ENCODE data around the gene CEP131.

CEP131 gene

DNA sequence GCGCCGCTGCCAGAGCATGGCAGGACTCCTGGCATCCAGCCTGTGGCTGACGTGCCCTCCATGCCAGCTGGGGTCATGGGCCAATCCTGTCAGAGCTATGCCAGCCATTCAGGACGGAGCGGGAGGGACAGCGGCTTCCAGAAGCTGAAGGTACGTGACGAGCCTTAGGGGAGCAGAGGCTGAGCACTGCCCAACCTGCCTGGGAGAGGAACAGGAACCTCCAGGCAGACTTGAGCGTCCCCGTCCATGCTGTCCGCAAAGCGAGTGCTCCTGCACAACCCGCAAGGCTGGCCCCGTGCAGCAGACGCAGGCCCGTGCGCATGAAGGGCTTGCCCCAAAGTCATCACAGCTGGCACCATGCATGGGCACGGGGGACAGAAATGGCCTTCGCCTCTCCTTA is 37.9 kb upstream of the CEP131 start:
- TF ChIP-seq PAX5 (IDR thresholded peaks at IDR 0.05; ENCODE audit: insufficient read depth, low read length, severe bottlenecking), result no peak
- no peak for FAIRE-seq
- no peak for DNase-seq (ENCODE audit: insufficient read length, low spot score)

GRCh38 chr17:81260171-81260570 is 37.4 kb upstream of the CEP131 start:
- TF ChIP-seq POLR2AphosphoS5 (IDR thresholded peaks at IDR 0.05; ENCODE audit: low read depth, low read length), result no peak
- TF ChIP-seq SPI1 (IDR thresholded peaks at IDR 0.05; ENCODE audit: low read depth, low read length), result no peak
- TF ChIP-seq TAF1 (IDR thresholded peaks at IDR 0.05; ENCODE audit: low read depth, low read length), result no peak
- no peak for TF ChIP-seq POU2F2 (IDR thresholded peaks at IDR 0.05; ENCODE audit: low read depth, low read length)
- TF ChIP-seq PAX5 (IDR thresholded peaks at IDR 0.05; ENCODE audit: insufficient read depth, low read length, severe bottlenecking), result no peak
- no peak for TF ChIP-seq POLR2A (IDR thresholded peaks at IDR 0.05; ENCODE audit: low read depth, low read length)
- no peak for FAIRE-seq
- DNase-seq (ENCODE audit: insufficient read length, low spot score), result no peak

DNA sequence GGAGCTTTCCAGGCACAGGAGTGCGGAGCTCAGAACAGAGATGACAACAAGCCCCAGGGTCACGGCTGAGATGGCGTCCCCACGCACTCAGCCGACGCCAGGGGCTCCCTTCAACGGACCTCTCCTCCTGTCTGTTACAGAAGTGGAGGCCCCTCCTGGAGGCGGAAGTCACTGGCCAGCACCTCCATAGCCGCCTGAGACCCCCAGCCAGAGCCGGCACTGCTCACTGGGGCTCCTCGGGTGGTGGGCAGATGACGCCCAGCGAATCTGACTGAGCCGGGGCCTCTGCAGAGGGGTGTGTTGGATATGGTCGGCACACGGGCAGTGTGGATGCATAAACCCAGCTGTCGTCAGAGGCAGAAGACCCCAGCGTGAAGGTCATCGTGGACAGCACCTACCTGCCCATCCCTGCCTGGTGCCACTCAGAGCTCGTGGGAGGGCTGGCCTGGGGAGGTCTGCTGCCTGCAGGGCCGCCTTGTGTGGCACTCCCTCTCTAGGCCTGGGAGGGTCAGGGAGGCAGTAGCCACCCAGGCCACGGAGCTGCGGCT is 36.4 kb upstream of the CEP131 start:
- FAIRE-seq, result no peak
- TF ChIP-seq TAF1 (IDR thresholded peaks at IDR 0.05; ENCODE audit: low read depth, low read length), result no peak
- no peak for TF ChIP-seq POLR2A (IDR thresholded peaks at IDR 0.05; ENCODE audit: low read depth, low read length)
- TF ChIP-seq POLR2AphosphoS5 (IDR thresholded peaks at IDR 0.05; ENCODE audit: low read depth, low read length), result no peak
- TF ChIP-seq PAX5 (IDR thresholded peaks at IDR 0.05; ENCODE audit: insufficient read depth, low read length, severe bottlenecking), result no peak
- no peak for TF ChIP-seq SPI1 (IDR thresholded peaks at IDR 0.05; ENCODE audit: low read depth, low read length)
- TF ChIP-seq POU2F2 (IDR thresholded peaks at IDR 0.05; ENCODE audit: low read depth, low read length), result no peak
- no peak for DNase-seq (ENCODE audit: insufficient read length, low spot score)

- FAIRE-seq (no peak), DNase-seq (ENCODE audit: insufficient read length, low spot score) (no peak)
- TF ChIP-seq PAX5 (IDR thresholded peaks at IDR 0.05; ENCODE audit: insufficient read depth, low read length, severe bottlenecking), result no peak
- no peak for TF ChIP-seq POU2F2 (IDR thresholded peaks at IDR 0.05; ENCODE audit: low read depth, low read length)
- TF ChIP-seq POLR2A (IDR thresholded peaks at IDR 0.05; ENCODE audit: low read depth, low read length), result no peak
- no peak for TF ChIP-seq POLR2AphosphoS5 (IDR thresholded peaks at IDR 0.05; ENCODE audit: low read depth, low read length)
- no peak for TF ChIP-seq SPI1 (IDR thresholded peaks at IDR 0.05; ENCODE audit: low read depth, low read length)
- TF ChIP-seq TAF1 (IDR thresholded peaks at IDR 0.05; ENCODE audit: low read depth, low read length), result no peak
These were observed 35.5 kb upstream of the CEP131 start for GRCh38 chr17:81258292-81258691.

GRCh38 chr17:81257533-81257932 is 34.8 kb upstream of the CEP131 start:
- FAIRE-seq (no peak), DNase-seq (ENCODE audit: insufficient read length, low spot score) (no peak)
- TF ChIP-seq POLR2A (IDR thresholded peaks at IDR 0.05; ENCODE audit: low read depth, low read length), result no peak
- no peak for TF ChIP-seq PAX5 (IDR thresholded peaks at IDR 0.05; ENCODE audit: insufficient read depth, low read length, severe bottlenecking)
- TF ChIP-seq POLR2AphosphoS5 (IDR thresholded peaks at IDR 0.05; ENCODE audit: low read depth, low read length), result no peak
- TF ChIP-seq TAF1 (IDR thresholded peaks at IDR 0.05; ENCODE audit: low read depth, low read length), result no peak
- TF ChIP-seq SPI1 (IDR thresholded peaks at IDR 0.05; ENCODE audit: low read depth, low read length), result no peak

GRCh38 chr17:81256616-81257015 is 33.9 kb upstream of the CEP131 start:
- DNase-seq (ENCODE audit: insufficient read length, low spot score), result no peak
- FAIRE-seq, result no peak
- TF ChIP-seq POU2F2 (IDR thresholded peaks at IDR 0.05; ENCODE audit: low read depth, low read length), result no peak
- TF ChIP-seq PAX5 (IDR thresholded peaks at IDR 0.05; ENCODE audit: insufficient read depth, low read length, severe bottlenecking), result no peak
- TF ChIP-seq SPI1 (IDR thresholded peaks at IDR 0.05; ENCODE audit: low read depth, low read length), result no peak
- TF ChIP-seq POLR2AphosphoS5 (IDR thresholded peaks at IDR 0.05; ENCODE audit: low read depth, low read length), result no peak
- TF ChIP-seq POLR2A (IDR thresholded peaks at IDR 0.05; ENCODE audit: low read depth, low read length), result no peak
- TF ChIP-seq TAF1 (IDR thresholded peaks at IDR 0.05; ENCODE audit: low read depth, low read length), result no peak

GRCh38 chr17:81254955-81255717 is 32.4 kb upstream of the CEP131 start:
- DNase-seq (ENCODE audit: insufficient read length, low spot score) (no peak), FAIRE-seq (no peak)

DNA sequence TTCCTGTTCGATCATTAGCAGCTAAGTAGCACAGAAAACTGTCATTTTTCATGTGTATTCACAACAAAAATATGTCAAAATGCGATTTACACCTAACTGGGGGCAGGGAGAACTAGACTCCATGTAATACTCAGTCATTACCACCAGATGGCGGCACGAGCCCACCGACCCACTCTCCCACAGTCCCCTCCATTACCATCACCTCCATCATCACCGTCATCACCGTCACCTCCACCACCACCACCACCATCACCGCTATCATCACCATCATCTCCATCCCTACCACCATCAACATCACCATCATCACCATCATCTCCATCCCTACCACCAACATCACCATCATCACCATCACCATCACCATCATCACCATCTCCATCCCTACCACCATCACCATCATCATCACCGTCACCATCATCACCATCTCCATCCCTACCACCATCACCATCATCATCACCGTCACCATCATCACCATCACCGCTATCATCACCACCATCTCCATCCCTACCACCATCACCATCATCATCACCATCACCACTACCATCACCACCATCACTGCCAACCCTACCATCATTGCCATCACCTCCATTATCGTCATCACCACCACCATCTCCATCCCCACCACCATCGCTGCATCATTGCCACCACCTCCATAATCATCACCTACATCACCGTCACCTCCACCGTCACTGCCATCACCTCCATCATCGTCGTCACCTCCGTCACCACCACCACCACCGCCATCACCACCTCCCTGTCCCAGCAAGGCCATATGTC is 30.8 kb upstream of the CEP131 start:
- DNase-seq (ENCODE audit: insufficient read length, low spot score) (peak; percentile 61), FAIRE-seq (peak; percentile 95)

More at GRCh38 chr17:81254955-81255717, 32.4 kb upstream of the CEP131 start:
- TF ChIP-seq POLR2A (IDR thresholded peaks at IDR 0.05; ENCODE audit: low read depth, low read length) (no peak), TAF1 (IDR thresholded peaks at IDR 0.05; ENCODE audit: low read depth, low read length) (no peak), POU2F2 (IDR thresholded peaks at IDR 0.05; ENCODE audit: low read depth, low read length) (no peak), SPI1 (IDR thresholded peaks at IDR 0.05; ENCODE audit: low read depth, low read length) (no peak), POLR2AphosphoS5 (IDR thresholded peaks at IDR 0.05; ENCODE audit: low read depth, low read length) (no peak), PAX5 (IDR thresholded peaks at IDR 0.05; ENCODE audit: insufficient read depth, low read length, severe bottlenecking) (no peak)

GRCh38 chr17:81252987-81253329 is 30.2 kb upstream of the CEP131 start:
- FAIRE-seq, result no peak
- DNase-seq (ENCODE audit: insufficient read length, low spot score), result no peak
- TF ChIP-seq PAX5 (IDR thresholded peaks at IDR 0.05; ENCODE audit: insufficient read depth, low read length, severe bottlenecking) (no peak), POU2F2 (IDR thresholded peaks at IDR 0.05; ENCODE audit: low read depth, low read length) (no peak), POLR2A (IDR thresholded peaks at IDR 0.05; ENCODE audit: low read depth, low read length) (no peak)

More for the DNA sequence above, 30.8 kb upstream of the CEP131 start:
- TF ChIP-seq POLR2AphosphoS5 (IDR thresholded peaks at IDR 0.05; ENCODE audit: low read depth, low read length) (no peak), POU2F2 (IDR thresholded peaks at IDR 0.05; ENCODE audit: low read depth, low read length) (no peak), PAX5 (IDR thresholded peaks at IDR 0.05; ENCODE audit: insufficient read depth, low read length, severe bottlenecking) (no peak), SPI1 (IDR thresholded peaks at IDR 0.05; ENCODE audit: low read depth, low read length) (no peak), TAF1 (IDR thresholded peaks at IDR 0.05; ENCODE audit: low read depth, low read length) (no peak), POLR2A (IDR thresholded peaks at IDR 0.05; ENCODE audit: low read depth, low read length) (no peak)

Measured in GM12891 (cell line).